Measurements from ENCODE around the gene GALNT9. TPM values are rescaled to one million over a fixed set of nuclear protein-coding genes. Genes with fewer than 3 reads are reported as not detected.

GALNT9 gene
- total RNA-seq, 4 donors from 2014 or later = 0.17 to 0.58 (median 0.46) TPM

DNA sequence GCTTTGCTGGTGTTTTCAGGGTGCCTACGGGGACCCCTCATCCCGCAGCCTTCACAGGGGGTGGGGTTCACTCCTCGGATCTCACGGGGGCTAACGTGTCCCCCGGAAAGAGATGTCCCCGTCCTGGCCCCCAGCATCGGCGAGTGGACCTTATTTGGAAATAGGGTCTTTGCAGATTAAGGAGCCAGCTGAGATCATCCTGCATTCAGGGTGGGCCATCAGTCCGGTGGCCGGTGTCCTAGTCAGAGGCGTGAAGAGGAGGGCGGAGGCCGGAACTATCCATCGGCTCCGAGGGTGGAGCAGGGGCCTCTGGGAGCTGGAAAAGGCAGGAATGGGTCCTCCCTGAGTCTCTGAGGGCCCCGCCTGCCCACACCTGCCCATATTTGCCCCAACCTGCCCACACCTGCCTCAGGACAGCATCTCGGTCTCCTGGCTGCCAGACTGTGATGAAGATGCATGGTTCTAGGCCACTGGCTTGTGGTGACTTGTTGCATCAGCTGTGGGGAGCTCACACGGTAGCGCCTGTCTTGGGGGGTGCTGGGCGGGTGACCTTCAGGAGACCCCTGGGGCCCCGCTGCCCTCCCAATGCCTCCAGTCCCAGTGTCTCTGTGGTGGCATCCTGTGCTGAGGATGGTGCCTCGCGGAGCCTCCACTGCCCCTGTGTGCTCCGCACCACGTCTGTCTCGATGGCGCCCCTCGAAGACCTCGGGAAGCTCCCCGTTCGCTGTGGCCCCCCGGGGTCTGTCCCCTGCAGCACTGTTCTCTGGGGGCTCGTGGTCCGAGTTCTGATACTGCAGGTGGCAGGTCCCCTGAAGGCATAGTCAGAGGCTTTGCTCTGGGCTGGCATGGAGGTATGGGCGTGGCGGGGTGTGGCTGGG is 170.5 kb downstream of the GALNT9 start:
- intact Hi-C loops (cut with DNase I) = loop anchor here (10.0 kb wide), 1 partner anchor 456 kb away; the partner anchor contains the start of genes LRCOL1 and P2RX2
- Histone ChIP-seq H3K27ac (replicated peaks in 1 of 4) (no peak overlapping the region), H3K27me3 (peaks cover 0 to 31% (median 3%) of the 10 kb centered on the region in 4 donors), H3K4me1 (peaks cover 0 to 26% (median 21%) of the 10 kb centered on the region in 4 donors), H3K9me3 (no peaks in the 10 kb centered on the region), H3K4me3 (no peak overlapping the region), H3K36me3 (peaks cover 0 to 27% (median 19%) of the 10 kb centered on the region in 4 donors)
- DNase-seq (ENCODE audit: extremely low spot score) = no peak
- WGBS = 93% methylated on average over 20 of the region's 37 CpGs
- TF ChIP-seq POLR2AphosphoS5 (IDR thresholded peaks at IDR 0.05) (no peak), POLR2A (IDR thresholded peaks at IDR 0.05; ENCODE audit: low read depth) (no peak), EP300 (IDR thresholded peaks at IDR 0.05) (no peak)
- TF ChIP-seq, protein P1, sequence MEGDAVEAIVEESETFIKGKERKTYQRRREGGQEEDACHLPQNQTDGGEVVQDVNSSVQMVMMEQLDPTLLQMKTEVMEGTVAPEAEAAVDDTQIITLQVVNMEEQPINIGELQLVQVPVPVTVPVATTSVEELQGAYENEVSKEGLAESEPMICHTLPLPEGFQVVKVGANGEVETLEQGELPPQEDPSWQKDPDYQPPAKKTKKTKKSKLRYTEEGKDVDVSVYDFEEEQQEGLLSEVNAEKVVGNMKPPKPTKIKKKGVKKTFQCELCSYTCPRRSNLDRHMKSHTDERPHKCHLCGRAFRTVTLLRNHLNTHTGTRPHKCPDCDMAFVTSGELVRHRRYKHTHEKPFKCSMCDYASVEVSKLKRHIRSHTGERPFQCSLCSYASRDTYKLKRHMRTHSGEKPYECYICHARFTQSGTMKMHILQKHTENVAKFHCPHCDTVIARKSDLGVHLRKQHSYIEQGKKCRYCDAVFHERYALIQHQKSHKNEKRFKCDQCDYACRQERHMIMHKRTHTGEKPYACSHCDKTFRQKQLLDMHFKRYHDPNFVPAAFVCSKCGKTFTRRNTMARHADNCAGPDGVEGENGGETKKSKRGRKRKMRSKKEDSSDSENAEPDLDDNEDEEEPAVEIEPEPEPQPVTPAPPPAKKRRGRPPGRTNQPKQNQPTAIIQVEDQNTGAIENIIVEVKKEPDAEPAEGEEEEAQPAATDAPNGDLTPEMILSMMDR (IDR thresholded peaks at IDR 0.05) = no peak

DNA sequence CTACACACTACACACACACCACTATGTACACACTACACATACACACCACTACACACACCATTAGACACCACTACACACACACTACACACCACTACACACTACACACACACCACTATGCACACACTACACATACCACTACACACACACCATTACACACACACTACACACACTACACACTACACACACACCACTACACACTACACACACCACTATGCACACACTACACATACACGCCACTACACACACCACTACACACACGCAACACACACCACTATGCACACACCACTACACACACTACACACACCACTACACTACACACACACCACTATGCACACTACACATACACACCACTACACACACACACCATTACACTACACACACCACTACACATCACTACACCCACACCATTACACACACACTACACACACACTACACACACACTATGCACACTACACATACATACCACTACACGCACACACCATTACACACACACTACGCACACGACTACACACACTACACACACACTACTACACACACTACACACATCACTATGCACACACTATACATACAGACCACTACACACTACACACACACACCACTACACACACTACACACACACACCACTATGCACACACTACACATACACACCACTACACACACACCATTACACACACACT is 171.5 kb downstream of the GALNT9 start:
- 97% methylated on average over 5 of the region's 5 CpGs for WGBS
- peaks cover 0 to 20% (median 0%) of the 10 kb centered on the region in 4 donors for H3K27me3 ChIP-seq
- no peak for TF ChIP-seq EP300 (IDR thresholded peaks at IDR 0.05)
- TF ChIP-seq POLR2AphosphoS5 (IDR thresholded peaks at IDR 0.05) = no peak
- H3K9me3 ChIP-seq = no peaks in the 10 kb centered on the region
- intact Hi-C loops (cut with DNase I) = loop anchor here (10.0 kb wide), 1 partner anchor 457 kb away; the partner anchor contains the start of genes LRCOL1 and P2RX2
- peaks cover 0 to 27% (median 19%) of the 10 kb centered on the region in 4 donors for H3K36me3 ChIP-seq
- no peak overlapping the region for H3K4me3 ChIP-seq
- H3K27ac ChIP-seq (replicated peaks in 1 of 4) = no peak overlapping the region
- H3K4me1 ChIP-seq = peaks cover 0 to 23% (median 17%) of the 10 kb centered on the region in 4 donors
- DNase-seq (ENCODE audit: extremely low spot score) = no peak

DNA sequence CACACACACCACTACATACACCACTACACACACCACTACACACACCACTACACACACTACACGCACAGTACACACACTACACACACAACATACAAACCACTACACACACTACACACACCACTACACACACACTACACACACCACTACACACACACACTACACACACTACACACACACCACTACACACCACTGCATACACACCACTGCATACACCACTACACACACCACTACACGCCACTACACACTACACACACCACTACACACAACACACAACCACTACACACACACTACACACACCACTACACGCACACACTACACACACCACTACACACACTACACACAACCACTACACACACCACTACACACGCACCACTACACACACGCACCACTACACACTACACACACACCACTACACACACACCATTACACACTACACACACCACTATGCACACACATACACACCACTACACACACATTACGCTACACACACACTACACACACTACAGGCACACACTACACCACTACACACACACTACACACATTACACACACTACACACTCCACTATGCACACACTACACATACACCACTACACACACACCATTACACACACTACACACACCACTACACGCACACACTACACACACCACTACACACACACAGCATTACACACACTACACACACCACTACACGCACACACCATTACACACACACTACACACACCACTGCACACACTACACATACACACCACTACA is 172.6 kb downstream of the GALNT9 start:
- Histone ChIP-seq H3K4me3 (no peak overlapping the region), H3K27me3 (peaks cover 0 to 9% (median 0%) of the 10 kb centered on the region in 4 donors), H3K27ac (replicated peaks in 1 of 4) (no peak overlapping the region), H3K36me3 (peaks cover 1 to 36% (median 27%) of the 10 kb centered on the region in 4 donors), H3K9me3 (no peaks in the 10 kb centered on the region), H3K4me1 (peaks cover 0 to 12% (median 9%) of the 10 kb centered on the region in 4 donors)
- WGBS = 83% methylated on average over 8 of the region's 8 CpGs
- intact Hi-C loops (cut with DNase I) = loop anchor here (10.0 kb wide), 1 partner anchor 458 kb away; the partner anchor contains the start of genes LRCOL1 and P2RX2
- DNase-seq (ENCODE audit: extremely low spot score) = no peak
- TF ChIP-seq, protein P1 (IDR thresholded peaks at IDR 0.05) = no peak
- TF ChIP-seq EP300 (IDR thresholded peaks at IDR 0.05) (no peak), POLR2A (IDR thresholded peaks at IDR 0.05; ENCODE audit: low read depth) (no peak), POLR2AphosphoS5 (IDR thresholded peaks at IDR 0.05) (no peak)

DNA sequence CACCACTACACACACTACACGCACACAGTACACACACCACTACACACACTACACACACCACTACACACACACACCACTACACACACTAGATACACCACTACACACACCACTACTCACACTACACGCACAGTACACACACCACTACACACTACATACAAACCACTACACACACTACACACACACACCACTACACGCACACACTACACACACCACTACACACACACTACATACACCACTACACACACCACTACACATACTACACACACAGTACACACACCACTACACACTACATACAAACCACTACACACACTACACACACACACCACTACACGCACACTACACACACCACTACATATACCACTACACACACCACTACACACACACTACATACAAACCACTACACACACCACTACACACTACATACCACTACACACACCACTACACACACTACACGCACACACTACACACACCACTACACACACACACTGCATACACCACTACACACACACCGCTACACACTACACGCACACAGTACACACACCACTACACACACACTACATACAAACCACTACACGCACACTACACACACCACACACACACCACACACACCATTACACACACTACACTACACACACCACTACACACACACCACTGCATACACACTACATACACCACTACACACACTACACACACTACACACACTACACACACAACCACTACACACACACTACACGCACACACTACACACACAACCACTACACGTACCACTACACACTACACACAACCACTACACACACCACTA is 173.4 kb downstream of the GALNT9 start:
- H3K36me3 ChIP-seq = peaks cover 5 to 44% (median 35%) of the 10 kb centered on the region in 4 donors
- H3K9me3 ChIP-seq = no peaks in the 10 kb centered on the region
- intact Hi-C loops (cut with DNase I) = loop anchor here (10.0 kb wide), 1 partner anchor 459 kb away; the partner anchor contains the start of genes LRCOL1 and P2RX2
- 86% methylated on average over 10 of the region's 10 CpGs for WGBS
- no peak overlapping the region for H3K27ac ChIP-seq (replicated peaks in 1 of 4)
- DNase-seq (ENCODE audit: extremely low spot score) = no peak
- H3K27me3 ChIP-seq = peaks cover 0 to 6% (median 0%) of the 10 kb centered on the region in 4 donors
- TF ChIP-seq POLR2AphosphoS5 (IDR thresholded peaks at IDR 0.05) = no peak
- TF ChIP-seq, protein P1 (IDR thresholded peaks at IDR 0.05) = no peak
- no peak for TF ChIP-seq POLR2A (IDR thresholded peaks at IDR 0.05; ENCODE audit: low read depth)
- H3K4me1 ChIP-seq = peaks cover 0 to 12% (median 9%) of the 10 kb centered on the region in 4 donors
- no peak overlapping the region for H3K4me3 ChIP-seq
